Activated CD4-positive, alpha-beta T cell treated with anti-CD3 and anti-CD28 coated beads, Interleukin-2, amount 50 U/mL, for 48 hours (primary cell): ENCODE data around the gene MTA3.
"Not testable (repeated sequence)": the region's sequence is repeated elsewhere in the genome, so short reads cannot be mapped to it uniquely, and the experiment has no call there.

Experiments used
- DNase-seq, 2 experiments: peaks; one replicate each; pipeline ENCODE4 v3.0.0-alpha.2; 2020

The MTA3 gene

GRCh38 chr2:42675815-42676214 lies 107.4 kb downstream of the MTA3 start:
- no peak for DNase-seq

DNA sequence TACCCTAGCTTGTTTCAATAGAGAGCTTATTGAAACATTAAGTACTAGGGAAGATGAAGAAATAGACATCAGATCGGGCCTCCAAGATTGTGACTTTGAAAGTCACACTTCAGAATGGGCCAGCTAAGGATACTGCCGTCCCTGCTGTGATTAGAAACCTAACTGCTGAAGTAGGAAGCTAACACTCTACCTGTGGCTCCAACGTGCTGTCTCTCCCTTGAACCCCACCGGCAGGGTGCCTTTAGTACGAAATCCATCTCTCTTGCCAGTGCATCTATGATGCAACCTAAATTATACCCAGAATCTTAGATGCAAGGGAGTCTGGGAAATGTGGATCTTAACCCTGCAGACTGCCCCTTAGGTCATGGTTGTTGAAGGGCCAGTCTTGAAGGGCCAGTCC lies 116.9 kb downstream of the MTA3 start:
- DNase-seq = no peak

GRCh38 chr2:42693013-42693615 lies 124.7 kb downstream of the MTA3 start:
- DNase-seq = no peak

DNA sequence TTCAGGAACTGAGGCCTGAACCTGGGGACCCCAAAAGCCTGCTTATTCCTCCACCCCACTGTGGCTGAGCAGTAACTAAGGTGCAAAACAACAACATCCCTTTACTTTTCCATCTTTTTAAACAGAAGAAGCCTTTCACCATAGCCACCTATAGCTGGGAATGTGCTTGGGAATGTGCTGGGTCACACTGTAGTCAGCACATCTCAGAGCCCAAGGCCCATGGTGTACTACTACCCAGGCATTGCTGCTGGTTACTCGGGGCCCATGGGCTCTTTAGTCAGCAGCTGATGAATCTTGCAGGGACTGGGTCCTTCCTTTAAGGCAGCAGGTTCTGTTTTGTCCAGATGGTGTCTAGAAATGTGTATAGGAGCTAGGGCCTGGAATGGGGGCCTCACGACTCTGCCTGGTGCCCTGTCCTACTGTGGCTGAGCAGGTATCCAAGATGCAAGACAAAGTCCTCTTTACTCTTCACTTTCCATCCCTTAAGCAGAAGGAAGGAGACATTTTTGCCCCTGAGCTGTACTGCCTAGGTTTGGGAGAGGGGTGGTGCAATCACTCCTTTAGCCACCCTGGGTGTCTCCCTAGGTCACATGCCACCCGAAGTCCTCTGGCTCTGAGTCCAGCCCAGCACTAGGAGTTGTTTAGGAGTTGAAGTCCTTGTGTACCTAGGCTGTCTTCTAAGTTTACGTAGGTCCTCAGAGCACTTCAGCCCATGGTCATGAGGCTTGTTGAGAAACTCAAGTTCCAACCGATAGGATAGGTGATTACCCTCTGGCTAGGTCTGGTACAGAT lies 125.5 kb downstream of the MTA3 start:
- no peak for DNase-seq

DNA sequence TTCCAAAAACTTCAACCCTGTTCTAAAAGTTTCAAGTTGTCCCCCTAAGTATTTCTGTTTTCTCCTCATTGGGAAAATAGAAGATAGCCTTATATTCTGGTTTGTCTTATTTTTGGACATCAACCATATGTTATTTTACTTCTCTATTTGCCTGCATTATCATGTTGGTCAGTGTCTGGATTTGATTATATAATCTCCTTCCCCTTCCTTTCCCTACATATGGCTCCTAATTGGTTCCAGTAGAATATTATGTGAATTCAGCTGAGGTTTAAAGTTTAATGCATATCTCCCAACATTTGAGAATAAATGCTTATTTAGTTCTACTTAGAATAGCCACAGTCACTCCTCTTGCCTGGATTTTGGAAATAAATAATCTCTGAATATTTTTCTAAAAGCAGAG lies 128.6 kb downstream of the MTA3 start:
- no peak for DNase-seq

GRCh38 chr2:42698940-42699339 lies 130.5 kb downstream of the MTA3 start:
- no peak for DNase-seq

- no peak for DNase-seq
Observed at GRCh38 chr2:42706836-42707235, 138.4 kb downstream of the MTA3 start.

GRCh38 chr2:42708179-42708578 lies 139.7 kb downstream of the MTA3 start:
- no peak for DNase-seq

GRCh38 chr2:42711896-42712295 lies 143.5 kb downstream of the MTA3 start:
- DNase-seq = no peak

DNA sequence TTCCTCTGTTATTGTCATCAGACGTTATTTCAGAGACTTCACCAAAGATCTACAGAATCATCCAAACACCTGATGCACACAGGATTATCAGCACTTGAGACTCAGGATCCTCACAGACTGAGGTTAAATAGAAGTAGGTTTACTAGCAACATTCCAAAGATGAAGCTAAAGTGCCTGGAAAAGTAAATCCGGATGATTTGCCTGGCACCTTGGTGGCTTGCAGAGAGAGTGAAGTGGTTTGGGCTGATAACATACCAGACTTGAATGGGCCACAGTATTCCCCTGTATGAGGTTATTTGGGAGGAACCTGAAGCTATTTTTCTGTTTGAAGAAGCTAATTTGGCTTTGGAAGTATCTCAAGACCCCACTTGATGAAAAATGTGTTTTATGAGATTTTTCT lies 144.5 kb downstream of the MTA3 start:
- no peak for DNase-seq

DNA sequence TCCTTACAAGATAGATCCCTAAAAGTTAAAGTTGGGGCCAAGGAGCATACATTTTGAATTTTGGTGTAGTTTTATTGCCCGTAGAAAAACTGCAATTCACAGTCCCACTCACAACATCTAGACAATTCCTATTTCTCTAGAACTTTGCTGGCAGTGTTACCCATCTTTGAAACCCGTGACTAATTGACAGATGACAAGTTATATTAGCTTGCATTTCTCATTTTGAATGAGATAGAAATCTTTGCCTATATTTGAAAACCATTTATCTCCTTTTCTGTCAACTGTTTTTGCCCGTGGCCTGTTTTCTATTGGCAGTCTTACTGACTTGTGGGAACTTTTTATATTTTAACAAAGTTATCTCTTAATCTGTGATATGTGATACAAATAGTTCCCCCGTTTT lies 145.5 kb downstream of the MTA3 start:
- DNase-seq = no peak

GRCh38 chr2:42714686-42715085 lies 146.3 kb downstream of the MTA3 start:
- DNase-seq = no peak

GRCh38 chr2:42721898-42722297 lies 153.5 kb downstream of the MTA3 start:
- DNase-seq = no peak

DNA sequence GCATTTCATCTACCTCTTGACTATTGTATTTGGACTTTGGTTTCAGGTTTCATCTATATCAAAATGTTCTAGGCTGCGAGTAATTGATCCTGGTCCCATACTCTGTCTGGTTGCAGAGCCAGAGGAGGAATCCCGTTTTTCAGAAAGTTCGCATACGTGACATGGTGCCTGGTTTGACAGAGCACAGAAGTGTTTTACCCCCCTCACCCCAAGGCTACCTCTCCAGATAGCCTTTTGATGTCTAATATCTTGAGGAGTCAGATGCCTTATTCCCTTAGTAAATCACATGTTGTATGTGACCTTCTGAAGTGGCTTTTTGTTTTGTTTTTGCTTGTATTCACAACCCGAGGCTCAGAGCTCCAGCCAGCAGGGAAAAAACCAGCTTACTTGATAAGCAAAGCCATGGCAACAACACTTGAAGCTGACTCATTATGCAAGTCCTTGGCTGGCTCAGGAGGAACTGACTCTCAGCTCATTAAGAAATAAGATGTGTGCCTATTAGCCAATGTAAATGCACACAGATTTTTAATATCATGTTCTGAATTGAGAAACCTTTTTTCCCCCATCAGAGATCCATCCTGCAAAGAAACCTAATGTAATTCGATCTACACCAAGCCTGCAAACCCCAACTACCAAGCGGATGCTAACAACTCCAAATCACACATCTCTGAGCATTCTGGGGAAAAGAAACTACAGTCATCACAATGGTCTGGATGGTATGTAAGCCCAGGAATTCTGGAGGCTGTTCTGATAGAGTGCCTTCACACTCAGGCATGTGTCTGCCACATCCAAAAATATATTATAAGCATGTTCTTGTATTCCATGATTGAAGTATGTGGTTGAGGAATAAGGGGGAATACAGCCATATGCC lies 154.1 kb downstream of the MTA3 start:
- peak; percentile 23 to 34 for DNase-seq

DNA sequence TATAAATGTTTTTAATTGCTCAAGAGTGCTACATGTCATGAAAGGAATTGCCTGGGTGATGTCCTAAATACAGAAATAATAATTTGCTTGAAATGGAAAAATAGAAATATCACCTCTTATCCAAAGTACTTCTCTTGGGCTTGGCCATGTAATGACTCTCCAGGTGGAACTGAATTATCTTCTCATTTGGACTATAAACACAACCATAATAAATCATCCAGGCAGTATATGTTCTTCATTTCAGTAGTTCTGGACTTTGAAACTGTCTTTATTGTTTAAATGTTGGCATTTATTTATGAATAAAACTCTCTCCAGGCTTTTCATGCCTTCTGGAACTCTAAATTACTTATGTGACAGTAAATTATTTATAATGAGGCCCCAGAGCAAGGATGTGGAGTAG lies 155.0 kb downstream of the MTA3 start:
- no peak for DNase-seq

- no peak for DNase-seq
Observed at GRCh38 chr2:42724886-42725285, 156.5 kb downstream of the MTA3 start.

GRCh38 chr2:42725657-42726056 lies 157.2 kb downstream of the MTA3 start:
- no peak for DNase-seq

DNA sequence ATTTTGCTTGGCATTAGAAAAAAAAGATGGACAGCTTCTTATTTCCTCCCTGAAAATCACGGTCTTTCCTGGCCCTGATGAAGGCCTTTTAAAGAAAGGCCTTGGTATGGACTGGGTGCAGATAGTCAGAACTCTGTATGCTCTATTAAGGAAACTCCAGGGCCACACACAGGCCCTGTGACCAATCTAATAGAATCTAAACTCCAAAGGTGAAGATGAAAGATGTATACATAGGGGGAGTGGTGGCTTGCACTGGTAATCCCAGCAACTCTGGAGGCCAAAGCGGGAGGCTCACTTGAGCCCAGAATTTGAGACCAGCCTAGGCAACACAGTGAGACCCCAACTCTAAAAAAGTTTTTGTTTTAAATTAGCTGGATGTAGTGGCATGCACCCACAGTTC lies 158.2 kb downstream of the MTA3 start:
- DNase-seq = no peak

- DNase-seq = not testable (repeated sequence)
Observed at GRCh38 chr2:42731316-42731715, 162.9 kb downstream of the MTA3 start.

GRCh38 chr2:42733852-42734251 lies 165.4 kb downstream of the MTA3 start:
- no peak for DNase-seq

DNA sequence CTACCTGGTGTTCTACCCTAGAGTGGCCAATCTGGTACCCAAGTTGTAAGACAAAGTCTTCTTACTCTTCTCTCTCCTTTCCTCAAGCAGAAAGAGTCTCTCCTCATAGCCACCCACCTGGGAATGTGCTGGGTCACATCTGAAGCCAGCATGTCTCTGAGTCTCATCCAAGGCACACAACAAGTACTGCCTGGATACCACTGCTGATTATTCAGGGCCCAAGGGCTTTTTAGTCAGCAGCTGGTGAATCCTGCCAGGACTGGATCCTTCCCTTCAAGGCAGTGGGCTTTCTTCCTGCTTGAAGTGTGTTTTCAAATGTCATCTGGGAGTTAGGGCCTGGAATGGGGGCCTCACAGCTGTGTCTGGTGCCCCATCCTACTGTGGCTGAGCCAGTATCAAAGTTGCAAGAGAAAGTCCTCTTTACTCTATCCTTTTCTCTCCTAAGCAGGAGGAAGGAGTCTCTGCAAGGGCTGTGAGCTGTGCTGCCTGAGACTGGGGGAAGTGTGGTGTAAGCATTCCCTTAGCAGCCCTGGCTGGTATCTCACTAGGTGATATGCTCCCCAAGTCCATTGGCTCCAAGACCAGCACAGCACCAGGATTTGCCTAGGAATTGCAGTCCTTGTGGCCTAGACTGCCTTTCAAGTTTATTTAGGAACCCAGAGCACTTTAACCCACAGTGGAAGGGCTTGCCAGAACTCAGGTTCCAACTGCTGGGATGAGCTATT lies 168.3 kb downstream of the MTA3 start:
- DNase-seq = no peak

- DNase-seq = no peak
Observed at GRCh38 chr2:42741140-42741539, 172.7 kb downstream of the MTA3 start.
